NCI-H2227 (cell line): ENCODE results near the gene NDFIP2.

Source experiments
- DNase-seq: peaks from one replicate; lab custom pipeline; 2025; ENCODE audit not compliant: unreplicated experiment; lab: John Stamatoyannopoulos, UW

The NDFIP2 gene

DNA sequence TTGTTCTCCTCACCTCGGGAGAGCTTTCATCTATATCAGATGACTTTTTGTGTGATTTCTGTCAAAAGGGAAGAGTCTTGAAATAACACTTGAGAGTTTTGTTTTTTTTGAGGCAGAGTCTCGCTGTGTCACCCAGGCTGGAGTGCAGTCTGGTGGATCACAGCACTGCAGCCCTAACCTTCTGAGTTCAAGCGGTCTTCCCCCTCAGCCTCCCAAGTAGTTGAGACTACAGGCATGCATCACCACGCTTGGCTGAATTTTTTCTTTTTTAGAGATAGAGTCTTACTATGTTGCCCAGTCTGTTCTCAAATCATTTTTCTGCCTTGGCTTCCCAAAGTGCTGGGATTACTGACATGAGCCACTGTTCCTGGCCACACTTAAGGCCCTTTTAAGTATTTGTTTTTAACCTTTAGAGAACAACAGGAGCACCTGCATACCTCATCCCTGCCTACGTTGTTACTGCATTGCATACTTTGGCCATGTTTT is 11.4 kb downstream of the NDFIP2 start:
- no peak for DNase-seq

DNA sequence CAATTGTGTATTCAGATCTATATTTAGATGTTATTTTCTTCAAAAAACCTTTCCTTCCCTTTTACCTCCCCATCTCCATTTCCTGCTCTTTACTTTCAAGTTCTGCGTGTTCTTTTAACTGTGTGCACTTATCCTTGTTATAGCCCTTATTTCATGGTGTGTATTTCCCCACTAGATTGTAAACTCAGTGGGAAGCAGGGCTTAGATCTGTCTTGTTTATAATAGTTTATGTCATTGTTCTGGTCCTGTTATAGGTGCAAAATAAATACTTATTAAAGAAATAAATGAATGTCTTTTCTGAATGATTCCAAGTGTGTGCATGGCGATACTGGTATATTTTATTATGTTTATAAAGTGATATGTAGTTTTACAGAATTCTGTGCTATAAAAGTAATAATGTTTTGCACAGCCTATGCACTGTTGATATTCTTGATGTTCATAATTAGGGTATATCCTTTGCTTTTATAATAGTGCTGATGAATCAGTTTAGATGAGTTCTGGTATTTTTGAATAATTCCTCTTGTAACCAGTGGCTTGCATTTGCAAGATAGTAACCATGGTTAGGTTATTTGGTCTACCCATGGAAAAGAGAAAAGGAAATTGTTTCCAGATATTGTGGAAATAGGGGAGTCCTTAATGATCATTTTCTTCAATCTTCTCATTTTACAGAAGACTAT is 12.1 kb downstream of the NDFIP2 start:
- DNase-seq, result no peak

DNA sequence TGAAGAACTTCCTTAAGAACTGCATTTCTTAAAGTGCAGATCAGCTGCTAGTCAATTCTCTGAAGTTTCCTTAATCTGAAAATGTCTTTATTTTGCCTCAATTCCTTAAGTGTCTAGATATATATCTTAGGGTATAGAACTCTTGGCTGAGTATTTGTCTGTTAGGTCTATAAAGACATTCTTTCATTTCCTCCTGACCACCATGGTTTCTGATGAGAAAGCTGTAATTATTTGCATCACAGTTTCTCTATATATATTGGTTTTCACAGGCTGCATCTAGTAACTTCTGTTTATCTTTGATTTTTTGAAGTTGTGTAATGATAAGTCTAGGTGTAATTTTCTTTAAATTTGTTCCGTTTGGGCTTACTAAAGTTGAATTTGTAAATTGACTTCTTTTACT is 15.2 kb downstream of the NDFIP2 start:
- DNase-seq, result no peak

DNA sequence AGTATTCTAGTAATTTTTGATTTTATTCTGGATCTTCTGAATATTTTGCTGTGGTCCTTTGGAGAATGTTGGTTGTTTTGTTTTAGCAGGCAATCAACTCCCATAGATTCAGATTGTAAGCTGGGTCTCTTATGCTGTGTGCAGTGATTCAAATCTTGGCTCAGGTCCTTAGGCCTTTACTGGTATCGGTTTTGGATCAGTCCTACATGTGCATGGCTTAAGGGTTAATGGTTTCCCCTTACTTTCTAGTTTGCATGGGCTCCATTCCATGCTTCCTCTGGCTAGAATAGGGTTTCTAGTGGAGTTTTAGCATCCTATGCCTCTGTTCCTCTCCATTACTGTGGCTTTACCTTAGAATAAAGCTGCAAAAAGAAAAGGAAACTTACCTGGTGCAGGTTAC is 16.1 kb downstream of the NDFIP2 start:
- DNase-seq, result no peak

DNA sequence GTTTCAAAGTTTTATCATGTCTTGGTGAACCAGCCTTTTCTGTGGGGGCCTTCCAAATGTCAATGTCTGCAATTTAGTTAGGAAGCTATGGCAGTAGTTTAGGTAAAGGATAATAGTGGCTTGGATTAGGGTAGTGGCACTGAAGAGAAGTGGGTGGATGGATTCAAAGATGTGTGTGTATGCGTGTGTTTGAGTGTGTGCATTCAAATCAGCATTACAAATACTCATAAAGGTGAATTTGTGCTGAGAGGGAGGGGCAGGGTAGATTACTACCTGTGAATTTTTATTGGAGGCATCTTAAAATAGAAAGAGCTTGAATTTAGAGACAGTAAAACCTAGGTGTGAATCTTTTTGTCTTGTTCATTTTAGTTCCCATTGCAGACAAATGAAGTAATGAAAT is 16.9 kb downstream of the NDFIP2 start:
- DNase-seq, result no peak

DNA sequence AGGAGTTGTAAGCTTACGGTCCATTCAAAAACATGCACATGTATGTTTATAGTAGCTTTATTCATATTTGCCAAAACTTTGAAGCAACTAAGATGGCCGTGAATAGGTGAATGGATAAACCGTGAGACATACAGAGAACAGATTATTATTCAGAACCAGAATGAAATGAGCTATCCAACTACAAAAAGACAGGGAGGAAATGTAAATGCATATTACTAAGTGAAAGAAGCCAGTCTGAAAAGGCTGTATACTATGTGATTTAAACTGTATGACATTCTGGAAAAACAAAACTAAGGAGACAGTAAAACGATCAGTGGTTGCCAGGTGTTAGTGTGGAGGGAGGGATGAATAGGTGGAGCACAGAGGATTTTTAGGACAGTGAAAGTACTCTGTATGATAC is 19.9 kb downstream of the NDFIP2 start:
- DNase-seq, result no peak

DNA sequence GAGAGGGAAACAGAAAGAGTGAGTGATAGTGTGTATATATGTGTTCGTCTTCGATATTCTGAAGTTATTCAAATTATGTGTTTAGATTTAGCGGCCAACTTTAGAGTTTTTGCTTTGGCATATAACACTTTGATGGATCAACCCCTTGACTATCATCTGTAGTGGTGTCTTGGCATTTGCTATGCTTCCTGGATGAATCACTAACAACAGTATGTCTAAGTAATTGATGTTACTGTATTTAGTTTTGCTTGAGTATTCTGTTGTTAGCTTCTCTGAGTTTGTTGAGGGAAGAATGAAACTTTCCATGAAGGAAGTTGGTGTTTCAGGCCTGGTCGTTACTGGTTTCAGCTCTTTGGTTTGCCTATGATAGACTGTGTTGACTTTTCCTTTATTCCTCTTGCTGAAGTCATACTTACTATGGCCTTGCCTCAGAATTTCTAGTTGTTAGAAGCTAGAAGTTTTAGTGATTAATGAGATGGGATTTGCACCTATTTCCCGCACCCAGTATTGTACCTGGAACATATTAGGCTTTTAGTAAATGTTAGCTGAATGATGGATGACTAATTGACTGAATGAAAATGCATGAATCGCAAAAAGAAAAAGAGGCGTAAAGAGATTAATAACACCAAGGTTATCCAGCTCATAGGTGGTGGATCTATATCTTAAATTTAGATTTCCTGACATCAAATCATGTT is 20.7 kb downstream of the NDFIP2 start:
- DNase-seq, result no peak

DNA sequence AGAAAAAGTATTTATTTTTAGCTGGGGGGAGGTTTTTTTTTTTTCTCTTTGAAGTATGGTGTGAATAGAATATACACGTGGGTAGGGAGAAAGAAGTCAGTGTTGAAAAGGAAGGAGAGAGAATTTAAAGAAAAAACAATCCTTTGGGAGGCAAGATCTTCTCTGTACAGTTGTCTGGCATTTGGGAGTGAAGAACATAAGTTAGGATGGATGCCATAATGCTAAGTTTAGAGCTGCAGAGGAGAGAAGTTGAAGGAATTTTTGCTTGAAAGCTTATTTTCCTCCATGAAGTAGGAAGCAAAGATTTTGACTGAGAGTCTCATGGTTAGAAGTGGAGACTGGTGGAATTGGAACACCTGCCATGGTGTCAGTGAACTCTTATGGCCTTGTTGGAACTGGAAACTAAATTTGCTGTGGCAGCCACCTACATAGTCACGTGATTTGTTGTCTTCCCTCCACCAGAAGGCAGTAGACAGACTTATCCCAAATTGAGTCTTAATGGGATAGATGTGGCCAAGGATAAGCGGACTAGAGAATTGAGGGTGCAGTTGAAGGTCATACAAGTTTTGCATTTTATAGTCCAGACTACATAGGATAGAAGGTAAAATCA is 22.0 kb downstream of the NDFIP2 start:
- no peak for DNase-seq

DNA sequence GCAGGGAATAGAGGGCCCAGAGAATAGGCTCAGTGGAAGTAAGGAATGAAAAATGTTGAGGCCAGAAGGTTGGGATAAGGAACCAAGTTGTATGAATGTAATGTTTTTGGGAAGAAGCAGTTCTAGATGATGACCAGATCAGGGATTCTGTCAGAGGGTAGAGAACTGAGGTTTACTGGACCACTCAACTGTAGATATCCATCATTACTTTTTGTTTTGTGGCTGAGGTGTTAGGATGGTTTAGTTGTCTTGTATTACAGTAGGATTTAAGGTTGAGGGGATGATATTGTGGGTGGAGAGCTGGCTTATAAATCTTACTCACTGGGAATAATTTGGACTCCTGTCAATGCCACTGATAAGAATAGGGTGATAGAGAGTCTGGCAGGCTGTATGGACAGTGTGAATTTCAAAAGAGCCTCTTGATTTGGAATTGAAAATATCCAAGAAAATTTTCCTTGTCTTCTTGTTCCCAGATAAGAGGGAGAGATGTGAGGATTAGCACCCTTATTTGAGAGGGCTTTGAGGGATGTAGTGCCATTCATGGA is 22.6 kb downstream of the NDFIP2 start:
- no peak for DNase-seq

DNA sequence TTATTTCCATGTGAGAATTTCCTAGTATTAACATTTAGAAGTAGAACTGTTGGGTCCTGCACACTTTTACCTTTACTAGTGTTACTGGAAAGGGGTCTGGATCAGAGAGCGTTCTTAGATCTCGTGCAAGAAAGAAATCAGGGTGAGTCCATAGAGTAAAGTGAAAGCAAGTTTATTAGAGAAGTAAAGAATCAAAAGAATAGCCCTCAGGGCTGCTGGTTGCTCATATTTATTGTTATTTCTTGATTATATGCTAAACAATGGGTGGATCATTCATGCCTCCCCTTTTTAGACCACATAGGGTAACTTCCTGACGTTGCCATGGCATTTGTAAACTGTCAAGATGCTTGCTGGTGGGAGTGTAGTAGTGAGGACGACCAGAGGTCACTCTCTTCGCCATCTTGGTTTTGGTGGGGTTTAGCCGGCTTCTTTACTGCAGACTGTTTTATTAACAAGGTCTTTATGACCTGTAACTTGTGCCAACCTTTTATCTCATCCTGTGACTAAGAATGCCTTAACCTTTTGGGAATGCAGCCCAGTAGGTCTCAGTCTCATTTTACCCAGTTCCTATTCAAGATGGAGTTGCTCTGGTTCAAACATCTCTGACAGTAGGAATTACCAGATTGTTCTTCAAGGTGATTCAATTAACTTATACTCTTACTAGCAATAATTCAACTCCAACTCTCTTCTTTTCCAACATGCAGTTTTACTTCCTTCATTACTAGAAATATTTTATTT is 27.4 kb downstream of the NDFIP2 start:
- DNase-seq, result no peak

DNA sequence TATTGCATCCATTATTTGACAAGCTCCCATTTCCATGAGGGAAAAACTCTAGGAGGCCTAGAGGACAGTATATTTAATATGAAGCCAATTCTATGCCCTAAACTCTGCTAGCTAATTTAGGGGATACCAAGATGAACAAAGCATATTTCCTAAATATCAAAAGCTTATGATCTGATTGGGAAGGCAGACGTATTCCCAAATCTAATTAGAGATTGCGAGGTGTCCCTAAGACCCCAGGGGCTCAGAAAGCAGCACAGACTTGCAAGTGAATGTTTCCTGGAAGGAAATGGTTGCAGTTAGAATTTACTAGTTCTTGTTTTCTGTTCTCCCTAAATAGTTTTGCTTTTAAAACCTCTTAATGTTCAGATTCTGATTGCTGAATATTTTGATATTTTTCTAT is 30.7 kb downstream of the NDFIP2 start:
- DNase-seq, result no peak

DNA sequence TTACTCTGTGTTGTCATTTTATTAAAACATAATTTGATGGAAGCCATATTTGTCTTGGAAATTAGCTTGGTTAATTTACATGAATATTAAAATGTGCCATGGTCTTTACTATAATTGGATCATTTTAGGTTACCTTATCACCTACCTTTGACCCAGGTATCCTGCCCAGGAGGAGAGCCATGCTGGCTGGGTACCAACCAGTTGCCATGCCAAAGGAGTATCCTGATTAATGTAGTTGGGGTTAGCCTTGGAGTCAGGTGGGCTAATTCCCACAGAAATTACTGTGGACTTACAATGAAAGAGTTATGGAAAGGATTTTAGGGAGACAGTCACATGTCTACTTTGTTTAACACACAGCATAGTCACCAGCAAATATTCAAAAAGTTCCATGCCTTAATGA is 32.0 kb downstream of the NDFIP2 start:
- DNase-seq, result no peak

DNA sequence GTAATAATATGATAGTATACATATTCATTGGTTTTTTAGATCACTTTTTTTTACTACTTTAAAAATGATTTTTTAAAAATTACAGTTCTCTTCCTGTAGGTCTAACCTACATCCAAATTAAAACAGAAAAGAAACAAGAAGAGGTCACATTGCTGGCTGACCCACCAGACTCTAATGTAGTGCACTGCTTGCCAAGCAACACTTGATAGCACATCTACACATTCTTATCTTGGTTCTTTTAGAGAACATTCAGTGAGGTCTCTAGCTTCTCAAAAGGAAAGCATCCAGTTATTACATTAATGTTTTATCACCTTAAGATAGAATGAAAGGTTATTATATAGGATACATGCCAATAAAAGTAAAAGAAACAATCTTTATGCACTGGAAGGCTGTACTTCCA is 35.6 kb downstream of the NDFIP2 start:
- DNase-seq, result no peak

DNA sequence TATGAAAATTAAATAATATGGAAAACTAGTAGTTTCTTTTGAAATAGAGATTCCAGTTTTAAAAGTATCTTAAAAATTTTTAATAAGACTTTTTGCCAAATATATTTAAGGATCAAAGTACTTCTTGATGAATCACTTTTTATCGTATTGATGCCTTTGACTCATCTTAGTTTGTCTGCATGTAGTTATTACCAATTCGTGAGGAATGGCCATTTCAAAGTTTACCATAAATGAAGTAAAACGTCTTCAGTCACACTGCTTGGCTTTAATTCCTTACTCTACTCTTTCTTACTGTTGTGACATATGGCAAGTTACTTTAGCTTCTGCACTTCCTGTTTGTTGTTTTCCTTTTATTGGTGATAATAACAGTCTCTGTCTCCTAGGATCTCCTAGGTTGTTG is 38.3 kb downstream of the NDFIP2 start:
- no peak for DNase-seq

DNA sequence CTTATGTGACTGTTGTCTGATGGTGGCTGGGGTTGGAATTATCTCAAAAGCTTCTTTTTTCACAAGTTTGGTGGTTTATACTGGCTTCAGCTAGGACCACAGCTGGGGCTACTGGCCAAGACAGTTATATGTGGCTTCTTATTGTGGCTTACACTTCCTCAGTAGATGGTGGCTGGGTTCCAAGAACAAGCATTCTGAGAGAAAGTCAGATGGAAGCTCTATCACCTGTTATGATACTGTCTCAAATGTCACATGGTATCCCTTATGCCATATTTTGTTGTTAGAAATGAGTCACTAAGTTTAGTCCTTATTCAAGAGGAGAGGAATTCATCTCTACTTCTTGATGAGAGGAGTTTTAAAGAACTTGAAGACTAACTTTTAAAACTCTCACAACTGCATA is 41.6 kb downstream of the NDFIP2 start:
- DNase-seq, result no peak

DNA sequence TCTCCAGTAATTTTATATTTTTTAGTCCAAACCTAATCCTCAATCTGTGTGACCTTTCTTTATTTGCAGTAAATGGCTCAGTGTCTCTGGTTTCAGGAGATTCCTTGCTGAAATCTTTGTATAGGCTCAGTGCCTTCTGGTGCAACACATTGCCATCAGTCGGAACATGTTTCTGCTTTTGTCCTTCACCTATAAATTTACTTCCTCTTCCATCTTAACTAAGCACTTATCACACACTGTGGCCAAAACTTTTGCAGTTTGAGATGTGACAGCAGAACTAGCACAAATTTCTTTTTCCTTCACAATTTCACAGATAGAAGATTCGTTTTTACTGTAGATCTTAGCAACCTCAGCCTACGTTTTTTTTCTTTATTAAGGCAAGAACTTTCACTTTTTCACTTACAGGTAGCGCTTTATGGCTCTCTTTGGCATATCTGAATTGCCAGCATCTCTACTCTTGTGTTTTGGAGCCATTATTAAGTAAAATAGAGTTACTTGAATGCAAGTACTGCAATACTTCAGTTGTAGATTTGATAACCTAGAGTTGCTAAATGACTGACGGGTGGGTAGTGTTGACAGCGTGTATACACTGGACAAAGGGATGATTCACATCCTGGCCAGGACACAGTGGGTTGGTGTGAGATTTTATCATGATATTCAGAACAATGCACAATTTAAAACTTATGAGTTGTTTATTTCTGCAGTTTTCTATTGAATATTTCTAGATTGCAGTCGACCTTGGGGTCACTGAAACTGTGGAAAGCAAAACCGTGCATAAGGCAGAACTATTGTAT is 44.3 kb downstream of the NDFIP2 start:
- no peak for DNase-seq

DNA sequence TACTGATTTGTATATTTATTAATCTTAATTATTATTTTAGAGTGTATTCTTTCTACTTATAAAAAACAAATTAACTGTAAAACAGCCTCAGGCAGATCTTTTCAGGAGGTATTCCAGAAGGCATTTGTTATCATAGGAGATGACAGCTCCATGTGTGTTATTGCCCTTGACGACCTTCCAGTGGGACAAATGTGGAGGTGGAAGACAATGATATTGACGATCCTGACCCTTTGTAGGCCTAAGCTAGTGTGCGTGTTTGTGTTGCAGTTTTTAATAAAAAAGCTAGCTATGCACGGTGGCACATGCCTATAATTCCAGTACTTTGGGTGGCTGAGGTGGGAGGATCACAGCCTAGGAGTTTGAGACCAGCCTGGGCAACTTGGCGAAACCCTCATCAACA is 46.7 kb downstream of the NDFIP2 start:
- no peak for DNase-seq

DNA sequence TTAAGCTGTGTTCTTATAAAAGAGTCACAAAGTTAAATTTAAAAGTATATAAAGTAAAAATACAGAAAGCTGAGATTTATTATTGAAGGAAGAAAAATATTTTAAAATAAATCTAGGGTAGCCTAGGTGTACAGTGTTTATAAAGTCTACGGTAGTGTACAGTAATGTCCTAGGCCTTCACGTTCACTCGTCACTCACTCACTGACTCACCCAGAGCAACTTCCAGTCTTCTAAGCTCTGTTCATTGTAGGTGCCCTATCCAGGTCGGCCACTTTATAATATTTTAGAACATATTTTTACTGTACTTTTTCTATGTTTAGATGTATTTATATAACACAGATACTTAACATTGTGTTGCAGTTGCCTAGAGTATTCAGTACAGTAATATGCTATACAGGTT is 47.4 kb downstream of the NDFIP2 start:
- no peak for DNase-seq

DNA sequence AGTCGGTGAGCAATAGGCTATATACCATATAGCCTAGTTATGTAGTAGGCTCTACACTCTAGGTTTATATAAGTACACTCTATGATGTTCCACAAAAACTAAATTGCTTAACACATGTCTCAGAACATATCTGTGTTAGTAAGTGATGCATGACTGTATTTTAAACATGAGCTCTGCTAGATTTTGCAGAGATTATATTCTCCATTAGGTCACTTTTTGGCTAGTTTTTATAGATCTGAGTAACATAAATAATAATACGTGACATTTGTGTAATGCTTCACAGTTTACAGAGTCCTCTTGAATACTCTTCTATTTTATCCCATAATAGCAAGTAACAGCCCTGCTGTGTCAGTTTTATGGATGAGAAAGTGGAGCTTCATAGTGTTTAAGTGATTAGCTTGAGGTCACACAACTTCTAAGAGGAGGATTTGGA is 47.8 kb downstream of the NDFIP2 start:
- DNase-seq, result peak; percentile 13

DNA sequence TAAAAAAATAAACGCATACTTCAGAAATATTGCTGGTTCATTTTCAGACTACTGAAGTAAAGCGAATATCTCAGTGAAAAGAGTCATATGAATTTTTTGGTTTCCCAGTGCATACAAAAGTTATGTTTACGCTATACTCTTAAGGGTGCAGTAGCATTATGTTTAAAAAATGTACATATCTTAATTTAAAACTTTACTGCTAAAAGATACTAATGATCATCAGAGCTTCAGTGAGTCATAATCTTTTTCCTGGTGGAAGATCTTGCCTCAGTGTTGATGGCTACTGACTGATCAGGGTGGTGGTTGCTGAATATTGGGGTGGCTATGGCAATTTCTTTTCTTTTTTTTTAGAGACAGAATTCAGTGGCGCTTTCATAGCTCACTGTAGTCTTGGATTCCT is 48.9 kb downstream of the NDFIP2 start:
- no peak for DNase-seq

DNA sequence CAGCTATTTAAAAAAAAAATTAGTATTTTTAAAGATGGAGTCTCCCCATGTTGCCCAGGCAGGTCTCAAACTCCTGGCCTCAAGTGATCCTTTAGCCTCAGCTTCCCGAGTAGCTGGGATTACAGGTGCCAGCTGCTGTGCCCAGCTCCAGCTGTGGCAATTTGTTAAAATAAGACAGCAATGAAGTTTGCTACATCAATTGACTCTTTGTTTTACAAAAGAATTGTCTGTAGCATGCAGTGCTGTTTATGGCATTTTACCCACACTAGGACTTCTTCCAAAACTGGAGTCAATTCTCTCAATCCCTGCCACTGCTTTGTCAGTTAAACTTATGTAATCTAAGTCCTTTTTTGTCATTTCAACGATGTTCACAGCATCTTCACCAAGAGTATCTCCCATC is 49.3 kb downstream of the NDFIP2 start:
- no peak for DNase-seq
